WTC11 (cell line): ENCODE results near the gene INF2. TPM values are rescaled to one million over a fixed set of nuclear protein-coding genes. Genes with fewer than 3 reads are reported as not detected.

Source experiments
- ATAC-seq: fragments of 200-7000 bp; cut with Tn5 transposase; 2 replicates; pipeline ENCODE4 v1.10.0; 2021; ENCODE audit warnings: mild to moderate bottlenecking, moderate library complexity
- CTCF ChIA-PET: fragments of 300-600 bp; sonication (Branson Sonifier 250); formaldehyde crosslinking; loops from one replicate; lab custom pipeline; 2021; ENCODE audit warnings: antibody characterized with exemption; lab: Charles Lee
- POLR2A ChIA-PET: fragments of 350-600 bp; sonication (Branson Sonifier 250); formaldehyde crosslinking; loops from one replicate; lab custom pipeline; 2021; ENCODE audit warnings: antibody characterized with exemption; lab: Charles Lee
- DNase-seq: peaks from one replicate; pipeline ENCODE4 v3.0.0; 2021; ENCODE audit warnings: low spot score
- H3K27ac Mint-ChIP-seq: 2 replicates; pipeline ENCODE4 v1.8.0; 2021; ENCODE audit warnings: mixed read lengths
- H3K27me3 Mint-ChIP-seq: 2 replicates; pipeline ENCODE4 v1.8.0; 2021; ENCODE audit warnings: low read depth, mild to moderate bottlenecking, moderate library complexity, mixed read lengths
- H3K36me3 Mint-ChIP-seq: 2 replicates; pipeline ENCODE4 v1.8.0; 2021; ENCODE audit warnings: mixed read lengths
- H3K4me1 Mint-ChIP-seq: 2 replicates; pipeline ENCODE4 v1.8.0; 2022; ENCODE audit warnings: mixed read lengths
- H3K4me3 Mint-ChIP-seq: 2 replicates; pipeline ENCODE4 v1.8.0; 2021; ENCODE audit warnings: mild to moderate bottlenecking, moderate library complexity, mixed read lengths
- H3K9me3 Mint-ChIP-seq: 2 replicates; pipeline ENCODE4 v1.8.0; 2021; ENCODE audit warnings: mixed read lengths
- ATF1 ChIP-seq: sonication (generic); formaldehyde crosslinking; IDR thresholded peaks from 2 replicates; pipeline ENCODE4 v1.8.1; 2023; ENCODE audit warnings: mild to moderate bottlenecking, moderate library complexity, missing genetic modification reagents
- CBFB ChIP-seq: sonication (generic); formaldehyde crosslinking; IDR thresholded peaks from 2 replicates; pipeline ENCODE4 v1.8.1; 2022; ENCODE audit warnings: mild to moderate bottlenecking, low read depth, missing genetic modification reagents
- CREM ChIP-seq: sonication (generic); formaldehyde crosslinking; IDR thresholded peaks from 2 replicates; pipeline ENCODE4 v1.8.1; 2022; ENCODE audit warnings: mild to moderate bottlenecking, missing genetic modification reagents, moderate library complexity
- FOXP1 ChIP-seq: sonication (generic); formaldehyde crosslinking; IDR thresholded peaks from 2 replicates; pipeline ENCODE4 v1.8.0; 2022; ENCODE audit warnings: missing genetic modification reagents, mild to moderate bottlenecking, moderate library complexity, borderline replicate concordance
- HMGA2 ChIP-seq: fragments of 250-450 bp; sonication (Bioruptor Pico); IDR thresholded peaks from 2 replicates; pipeline ENCODE4 v1.4.0; 2021; ENCODE audit warnings: mild to moderate bottlenecking, moderate library complexity
- JAZF1 ChIP-seq: fragments of 250-450 bp; sonication (Bioruptor Pico); IDR thresholded peaks from 2 replicates; pipeline ENCODE4 v1.9.0; 2021; ENCODE audit warnings: moderate library complexity, mild to moderate bottlenecking, inconsistent platforms
- SMAD3 ChIP-seq: sonication (generic); formaldehyde crosslinking; IDR thresholded peaks from 2 replicates; pipeline ENCODE4 v1.8.0; 2022; ENCODE audit warnings: missing genetic modification reagents, mild to moderate bottlenecking, borderline replicate concordance
- SOX15 ChIP-seq: fragments of 250-450 bp; sonication (Bioruptor Pico); IDR thresholded peaks from 2 replicates; pipeline ENCODE4 v1.9.0; 2021; ENCODE audit warnings: mild to moderate bottlenecking
- SP1 ChIP-seq: sonication (generic); formaldehyde crosslinking; conservative IDR thresholded peaks from 2 replicates; pipeline ENCODE4 v1.8.1; 2022; ENCODE audit warnings: missing genetic modification reagents
- ZNF263 ChIP-seq: sonication (generic); formaldehyde crosslinking; IDR thresholded peaks from 2 replicates; pipeline ENCODE4 v1.8.1; 2022; ENCODE audit warnings: low read depth, mild to moderate bottlenecking, moderate library complexity, missing genetic modification reagents
- ZNF317 ChIP-seq: sonication (generic); formaldehyde crosslinking; IDR thresholded peaks from 2 replicates; pipeline ENCODE4 v1.8.1; 2023; ENCODE audit warnings: low read depth, mild to moderate bottlenecking, moderate library complexity, missing genetic modification reagents, borderline replicate concordance
- total RNA-seq: library from RNA; stranded (reverse); gene quantifications from 3 replicates; pipeline ENCODE4 v1.2.3, GENCODE V29; 2021
- TF ChIP-seq, protein P1 (sequence below): fragments of 200-600 bp; IDR thresholded peaks from 2 replicates; pipeline ENCODE4 v1.8.0; 2022; ENCODE audit warnings: antibody characterized with exemption
- TF ChIP-seq, protein P2 (sequence below): sonication (generic); formaldehyde crosslinking; IDR thresholded peaks from 2 replicates; pipeline ENCODE4 v1.8.1; 2023; ENCODE audit warnings: mild to moderate bottlenecking, moderate library complexity, missing genetic modification reagents
- TF ChIP-seq, protein P3 (sequence below): sonication (generic); formaldehyde crosslinking; IDR thresholded peaks from 2 replicates; pipeline ENCODE4 v1.8.0; 2023; ENCODE audit warnings: missing genetic modification reagents
- TF ChIP-seq, protein P4 (sequence below): sonication (generic); formaldehyde crosslinking; IDR thresholded peaks from 2 replicates; pipeline ENCODE4 v1.8.0; 2022; ENCODE audit warnings: mild to moderate bottlenecking, missing genetic modification reagents
- TF ChIP-seq, protein P5 (sequence below): sonication (generic); formaldehyde crosslinking; IDR thresholded peaks from 2 replicates; pipeline ENCODE4 v1.8.1; 2023; ENCODE audit warnings: mild to moderate bottlenecking, missing genetic modification reagents, moderate library complexity
- TF ChIP-seq, protein P6 (sequence below): sonication (generic); formaldehyde crosslinking; IDR thresholded peaks from 2 replicates; pipeline ENCODE4 v1.8.1; 2023; ENCODE audit warnings: mild to moderate bottlenecking, missing genetic modification reagents, moderate library complexity
- TF ChIP-seq, protein P7 (sequence below): fragments of 250-450 bp; sonication (Bioruptor Pico); IDR thresholded peaks from 2 replicates; pipeline ENCODE4 v1.9.0; 2021; ENCODE audit warnings: mild to moderate bottlenecking

INF2 gene
- total RNA-seq, 1 experiment from 2014 or later = 82.4 TPM

DNA sequence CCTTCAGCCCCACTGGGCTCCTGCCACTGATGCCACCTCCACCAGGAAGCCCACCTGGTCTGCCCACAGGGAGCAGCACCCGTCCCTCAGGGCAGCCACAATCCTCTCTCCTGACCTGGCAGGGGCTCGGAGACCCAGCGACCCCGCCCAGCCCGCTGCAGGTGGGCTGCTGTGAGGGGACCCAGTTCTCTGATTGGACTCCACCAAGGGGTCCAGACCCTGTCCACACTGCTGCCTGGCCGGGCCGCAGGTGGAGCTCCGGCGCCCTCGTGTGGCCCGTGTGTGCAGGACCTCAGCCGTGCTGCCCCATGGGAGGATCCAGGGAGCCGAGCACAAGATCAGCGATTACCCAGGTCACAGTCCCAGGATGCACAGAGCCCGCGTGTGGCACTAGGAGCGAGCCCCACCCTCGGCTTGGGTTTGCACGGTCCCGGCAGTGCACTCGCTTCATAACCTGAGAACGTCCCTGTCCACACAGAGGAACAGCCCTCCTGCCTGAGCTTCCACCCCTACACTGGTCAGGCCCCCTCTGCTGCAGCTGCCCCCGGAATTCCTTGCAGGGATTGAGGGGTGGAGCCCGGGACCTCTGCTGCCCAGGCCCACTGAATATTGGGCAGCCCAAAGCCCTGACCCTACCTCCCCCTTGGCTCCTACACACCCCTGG, 49.4 kb upstream of the INF2 start:
- peaks cover under 1% of the 10 kb centered on the region for H3K27me3 Mint-ChIP-seq

DNA sequence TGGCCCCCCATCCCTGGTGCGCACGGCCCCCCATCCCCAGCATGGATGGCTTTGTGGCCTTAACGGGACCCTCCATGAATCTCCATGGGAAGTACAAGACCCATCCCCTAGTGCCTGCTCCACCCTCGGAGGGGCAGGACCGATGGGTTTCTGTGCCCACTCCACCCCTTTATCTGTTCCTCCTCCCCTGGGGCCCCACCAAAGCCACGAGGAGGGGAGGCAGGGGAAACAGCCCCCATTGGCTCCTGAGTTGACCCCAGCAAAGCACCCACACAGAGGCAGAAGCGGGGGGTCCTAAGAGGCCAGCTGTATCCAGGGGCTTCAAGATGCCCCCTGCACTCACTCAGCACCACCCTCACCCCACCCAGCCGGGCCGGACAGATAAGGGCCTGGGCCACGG, 48.7 kb upstream of the INF2 start:
- CTCF ChIA-PET = interaction anchor here (0.8 to 1.8 kb wide), 9 partner anchors 41 to 563 kb away, joined by 3 to 6 read pairs (median 4); no protein-coding TSS in a partner anchor

More for the DNA sequence above, 49.4 kb upstream of the INF2 start:
- DNase-seq (peak; percentile 88), ATAC-seq (peak; percentile 98)
- Mint-ChIP-seq H3K9me3 (peaks cover 5% of the 10 kb centered on the region), H3K36me3 (peaks cover 1% of the 10 kb centered on the region), H3K4me3 (no peak overlapping the region), H3K27ac (no peak overlapping the region), H3K4me1 (peaks cover 11% of the 10 kb centered on the region)
- TF ChIP-seq ZNF317 (CRISPR knock-in tag) (no peak), CBFB (CRISPR knock-in tag) (no peak), FOXP1 (CRISPR knock-in tag) (0 out of 2 replicates have a peak, but pooled peaks have one; percentile 23)
- TF ChIP-seq, protein P1, sequence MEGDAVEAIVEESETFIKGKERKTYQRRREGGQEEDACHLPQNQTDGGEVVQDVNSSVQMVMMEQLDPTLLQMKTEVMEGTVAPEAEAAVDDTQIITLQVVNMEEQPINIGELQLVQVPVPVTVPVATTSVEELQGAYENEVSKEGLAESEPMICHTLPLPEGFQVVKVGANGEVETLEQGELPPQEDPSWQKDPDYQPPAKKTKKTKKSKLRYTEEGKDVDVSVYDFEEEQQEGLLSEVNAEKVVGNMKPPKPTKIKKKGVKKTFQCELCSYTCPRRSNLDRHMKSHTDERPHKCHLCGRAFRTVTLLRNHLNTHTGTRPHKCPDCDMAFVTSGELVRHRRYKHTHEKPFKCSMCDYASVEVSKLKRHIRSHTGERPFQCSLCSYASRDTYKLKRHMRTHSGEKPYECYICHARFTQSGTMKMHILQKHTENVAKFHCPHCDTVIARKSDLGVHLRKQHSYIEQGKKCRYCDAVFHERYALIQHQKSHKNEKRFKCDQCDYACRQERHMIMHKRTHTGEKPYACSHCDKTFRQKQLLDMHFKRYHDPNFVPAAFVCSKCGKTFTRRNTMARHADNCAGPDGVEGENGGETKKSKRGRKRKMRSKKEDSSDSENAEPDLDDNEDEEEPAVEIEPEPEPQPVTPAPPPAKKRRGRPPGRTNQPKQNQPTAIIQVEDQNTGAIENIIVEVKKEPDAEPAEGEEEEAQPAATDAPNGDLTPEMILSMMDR = peak; percentile 85
- TF ChIP-seq, protein P2, sequence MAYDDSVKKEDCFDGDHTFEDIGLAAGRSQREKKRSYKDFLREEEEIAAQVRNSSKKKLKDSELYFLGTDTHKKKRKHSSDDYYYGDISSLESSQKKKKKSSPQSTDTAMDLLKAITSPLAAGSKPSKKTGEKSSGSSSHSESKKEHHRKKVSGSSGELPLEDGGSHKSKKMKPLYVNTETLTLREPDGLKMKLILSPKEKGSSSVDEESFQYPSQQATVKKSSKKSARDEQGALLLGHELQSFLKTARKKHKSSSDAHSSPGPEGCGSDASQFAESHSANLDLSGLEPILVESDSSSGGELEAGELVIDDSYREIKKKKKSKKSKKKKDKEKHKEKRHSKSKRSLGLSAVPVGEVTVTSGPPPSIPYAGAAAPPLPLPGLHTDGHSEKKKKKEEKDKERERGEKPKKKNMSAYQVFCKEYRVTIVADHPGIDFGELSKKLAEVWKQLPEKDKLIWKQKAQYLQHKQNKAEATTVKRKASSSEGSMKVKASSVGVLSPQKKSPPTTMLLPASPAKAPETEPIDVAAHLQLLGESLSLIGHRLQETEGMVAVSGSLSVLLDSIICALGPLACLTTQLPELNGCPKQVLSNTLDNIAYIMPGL (CRISPR knock-in tag) = 0 out of 2 replicates have a peak, but pooled peaks have one; percentile 51
- ChIA-PET POLR2A (no interaction called here), CTCF (interaction anchor here (0.5 to 1.8 kb wide), 14 partner anchors 11 to 806 kb away, joined by 3 to 6 read pairs (median 4); no protein-coding TSS in a partner anchor)

DNA sequence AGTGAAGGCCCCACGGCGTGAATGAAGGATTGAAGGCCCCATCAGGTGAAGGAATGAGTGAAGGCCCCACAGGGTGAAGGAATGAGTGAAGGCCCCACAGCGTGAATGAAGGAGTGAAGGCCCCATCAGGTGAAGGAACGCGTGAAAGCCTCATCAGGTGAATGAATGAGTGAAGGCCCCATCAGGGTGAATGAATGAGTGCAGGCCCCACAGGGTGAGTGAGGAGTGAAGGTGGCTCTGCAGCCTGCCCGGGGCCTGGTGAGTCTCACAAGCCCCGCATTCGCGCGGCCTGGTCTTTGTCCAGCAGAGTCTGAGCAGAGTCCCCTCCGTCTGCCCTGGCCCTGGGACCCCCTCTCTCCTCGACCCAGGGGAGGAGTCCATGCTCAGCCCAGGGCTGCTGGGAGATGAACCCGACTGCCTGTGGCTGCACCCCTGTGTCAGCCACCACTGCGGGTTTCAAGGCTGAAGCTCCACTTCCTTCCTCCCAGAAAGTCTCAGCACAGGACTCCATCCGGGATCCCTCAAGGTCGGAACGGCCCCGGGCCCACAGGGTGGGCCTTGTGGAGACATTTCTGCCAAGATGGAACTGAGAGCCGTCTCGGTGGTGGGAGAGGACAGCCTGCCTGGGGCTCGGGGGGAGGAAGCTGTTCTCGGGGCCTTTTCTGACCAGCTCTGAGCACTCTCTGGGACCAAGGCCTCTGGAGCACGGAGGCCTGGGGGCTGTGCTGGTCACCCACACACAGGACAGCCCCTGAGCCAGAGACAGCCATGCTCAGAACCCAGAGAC, 47.5 kb upstream of the INF2 start:
- H3K9me3 Mint-ChIP-seq = peaks cover 17% of the 10 kb centered on the region
- H3K27me3 Mint-ChIP-seq = peaks cover 4% of the 10 kb centered on the region
- POLR2A ChIA-PET = no interaction called here
- H3K4me1 Mint-ChIP-seq = peaks cover 13% of the 10 kb centered on the region
- CTCF ChIA-PET = interaction anchor here (1.2 to 1.9 kb wide), 2 partner anchors 48 to 65 kb away, joined by 3 to 4 read pairs; no protein-coding TSS in a partner anchor
- peaks cover 11% of the 10 kb centered on the region for H3K36me3 Mint-ChIP-seq
- no peak for DNase-seq
- no peak overlapping the region for H3K4me3 Mint-ChIP-seq
- no peak overlapping the region for H3K27ac Mint-ChIP-seq
- no peak for ATAC-seq
- TF ChIP-seq, protein P3, sequence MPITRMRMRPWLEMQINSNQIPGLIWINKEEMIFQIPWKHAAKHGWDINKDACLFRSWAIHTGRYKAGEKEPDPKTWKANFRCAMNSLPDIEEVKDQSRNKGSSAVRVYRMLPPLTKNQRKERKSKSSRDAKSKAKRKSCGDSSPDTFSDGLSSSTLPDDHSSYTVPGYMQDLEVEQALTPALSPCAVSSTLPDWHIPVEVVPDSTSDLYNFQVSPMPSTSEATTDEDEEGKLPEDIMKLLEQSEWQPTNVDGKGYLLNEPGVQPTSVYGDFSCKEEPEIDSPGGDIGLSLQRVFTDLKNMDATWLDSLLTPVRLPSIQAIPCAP (CRISPR knock-in tag) = no peak
- TF ChIP-seq, protein P4, sequence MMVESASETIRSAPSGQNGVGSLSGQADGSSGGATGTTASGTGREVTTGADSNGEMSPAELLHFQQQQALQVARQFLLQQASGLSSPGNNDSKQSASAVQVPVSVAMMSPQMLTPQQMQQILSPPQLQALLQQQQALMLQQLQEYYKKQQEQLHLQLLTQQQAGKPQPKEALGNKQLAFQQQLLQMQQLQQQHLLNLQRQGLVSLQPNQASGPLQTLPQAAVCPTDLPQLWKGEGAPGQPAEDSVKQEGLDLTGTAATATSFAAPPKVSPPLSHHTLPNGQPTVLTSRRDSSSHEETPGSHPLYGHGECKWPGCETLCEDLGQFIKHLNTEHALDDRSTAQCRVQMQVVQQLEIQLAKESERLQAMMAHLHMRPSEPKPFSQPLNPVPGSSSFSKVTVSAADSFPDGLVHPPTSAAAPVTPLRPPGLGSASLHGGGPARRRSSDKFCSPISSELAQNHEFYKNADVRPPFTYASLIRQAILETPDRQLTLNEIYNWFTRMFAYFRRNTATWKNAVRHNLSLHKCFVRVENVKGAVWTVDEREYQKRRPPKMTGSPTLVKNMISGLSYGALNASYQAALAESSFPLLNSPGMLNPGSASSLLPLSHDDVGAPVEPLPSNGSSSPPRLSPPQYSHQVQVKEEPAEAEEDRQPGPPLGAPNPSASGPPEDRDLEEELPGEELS (CRISPR knock-in tag) = no peak
- TF ChIP-seq HMGA2 (no peak), JAZF1 (CRISPR knock-in tag) (no peak), SP1 (CRISPR knock-in tag) (no peak), ZNF263 (CRISPR knock-in tag) (no peak), SOX15 (CRISPR knock-in tag) (no peak)
- TF ChIP-seq, protein P5, sequence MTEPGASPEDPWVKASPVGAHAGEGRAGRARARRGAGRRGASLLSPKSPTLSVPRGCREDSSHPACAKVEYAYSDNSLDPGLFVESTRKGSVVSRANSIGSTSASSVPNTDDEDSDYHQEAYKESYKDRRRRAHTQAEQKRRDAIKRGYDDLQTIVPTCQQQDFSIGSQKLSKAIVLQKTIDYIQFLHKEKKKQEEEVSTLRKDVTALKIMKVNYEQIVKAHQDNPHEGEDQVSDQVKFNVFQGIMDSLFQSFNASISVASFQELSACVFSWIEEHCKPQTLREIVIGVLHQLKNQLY = no peak

More for the DNA sequence above, 48.7 kb upstream of the INF2 start:
- peaks cover 5% of the 10 kb centered on the region for H3K36me3 Mint-ChIP-seq
- H3K4me3 Mint-ChIP-seq = no peak overlapping the region
- no peak overlapping the region for H3K27ac Mint-ChIP-seq
- peaks cover 9% of the 10 kb centered on the region for H3K9me3 Mint-ChIP-seq
- POLR2A ChIA-PET = no interaction called here
- peaks cover 4% of the 10 kb centered on the region for H3K27me3 Mint-ChIP-seq
- no peak for TF ChIP-seq ZNF263 (CRISPR knock-in tag)
- no peak for TF ChIP-seq SMAD3 (CRISPR knock-in tag)
- no peak for TF ChIP-seq CREM (CRISPR knock-in tag)
- no peak for TF ChIP-seq FOXP1 (CRISPR knock-in tag)
- TF ChIP-seq, protein P6, sequence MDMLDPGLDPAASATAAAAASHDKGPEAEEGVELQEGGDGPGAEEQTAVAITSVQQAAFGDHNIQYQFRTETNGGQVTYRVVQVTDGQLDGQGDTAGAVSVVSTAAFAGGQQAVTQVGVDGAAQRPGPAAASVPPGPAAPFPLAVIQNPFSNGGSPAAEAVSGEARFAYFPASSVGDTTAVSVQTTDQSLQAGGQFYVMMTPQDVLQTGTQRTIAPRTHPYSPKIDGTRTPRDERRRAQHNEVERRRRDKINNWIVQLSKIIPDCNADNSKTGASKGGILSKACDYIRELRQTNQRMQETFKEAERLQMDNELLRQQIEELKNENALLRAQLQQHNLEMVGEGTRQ = no peak
- TF ChIP-seq, protein P7, sequence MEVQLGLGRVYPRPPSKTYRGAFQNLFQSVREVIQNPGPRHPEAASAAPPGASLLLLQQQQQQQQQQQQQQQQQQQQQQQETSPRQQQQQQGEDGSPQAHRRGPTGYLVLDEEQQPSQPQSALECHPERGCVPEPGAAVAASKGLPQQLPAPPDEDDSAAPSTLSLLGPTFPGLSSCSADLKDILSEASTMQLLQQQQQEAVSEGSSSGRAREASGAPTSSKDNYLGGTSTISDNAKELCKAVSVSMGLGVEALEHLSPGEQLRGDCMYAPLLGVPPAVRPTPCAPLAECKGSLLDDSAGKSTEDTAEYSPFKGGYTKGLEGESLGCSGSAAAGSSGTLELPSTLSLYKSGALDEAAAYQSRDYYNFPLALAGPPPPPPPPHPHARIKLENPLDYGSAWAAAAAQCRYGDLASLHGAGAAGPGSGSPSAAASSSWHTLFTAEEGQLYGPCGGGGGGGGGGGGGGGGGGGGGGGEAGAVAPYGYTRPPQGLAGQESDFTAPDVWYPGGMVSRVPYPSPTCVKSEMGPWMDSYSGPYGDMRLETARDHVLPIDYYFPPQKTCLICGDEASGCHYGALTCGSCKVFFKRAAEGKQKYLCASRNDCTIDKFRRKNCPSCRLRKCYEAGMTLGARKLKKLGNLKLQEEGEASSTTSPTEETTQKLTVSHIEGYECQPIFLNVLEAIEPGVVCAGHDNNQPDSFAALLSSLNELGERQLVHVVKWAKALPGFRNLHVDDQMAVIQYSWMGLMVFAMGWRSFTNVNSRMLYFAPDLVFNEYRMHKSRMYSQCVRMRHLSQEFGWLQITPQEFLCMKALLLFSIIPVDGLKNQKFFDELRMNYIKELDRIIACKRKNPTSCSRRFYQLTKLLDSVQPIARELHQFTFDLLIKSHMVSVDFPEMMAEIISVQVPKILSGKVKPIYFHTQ (CRISPR knock-in tag) = no peak
- TF ChIP-seq ATF1 (CRISPR knock-in tag) = no peak
- no peak for ATAC-seq
- no peak for DNase-seq
- H3K4me1 Mint-ChIP-seq = peaks cover 13% of the 10 kb centered on the region
